GM10248 (cell line): Measurements from ENCODE around the gene MAP2K7.

ENCODE experiments used
- CTCF ChIA-PET: fragments of 300-600 bp; sonication (Branson Sonifier 250); formaldehyde crosslinking; extraction: SDS; loops from one replicate; lab custom pipeline; 2021; ENCODE audit warnings: antibody characterized with exemption; lab: Yijun Ruan, JAX
- POLR2A ChIA-PET: fragments of 350-650 bp; sonication (Branson Sonifier 250); formaldehyde crosslinking; extraction: SDS; loops from one replicate; lab custom pipeline; 2020; ENCODE audit warnings: antibody characterized with exemption; lab: Yijun Ruan, JAX
- DNase-seq: peaks from one replicate; pipeline ENCODE4 v3.0.0; 2012; ENCODE audit errors: extremely low spot score
- CTCF ChIP-seq: IDR thresholded peaks from 2 replicates; pipeline ENCODE4 v1.5.1; 2012; ENCODE audit warnings: mild to moderate bottlenecking, low read depth; ENCODE audit errors: extremely low read depth, missing control alignments, control extremely low read depth

Gene MAP2K7

GRCh38 chr19:7907122-7907521, 3.4 kb downstream of the MAP2K7 start:
- ChIA-PET POLR2A (no interaction called here), CTCF (no interaction called here)
- no peak for DNase-seq
- TF ChIP-seq CTCF = no peak

GRCh38 chr19:7907544-7907943, 3.9 kb downstream of the MAP2K7 start:
- TF ChIP-seq CTCF = no peak
- ChIA-PET CTCF (interaction anchor here (1.1 kb wide), 1 partner anchor 10 kb away, joined by 3 read pairs; no protein-coding TSS in a partner anchor), POLR2A (interaction anchor here (0.7 kb wide), 2 partner anchors 12 to 66 kb away, joined by 5 read pairs; partner anchors contain the start of gene SNAPC2)
- no peak for DNase-seq

- ChIA-PET CTCF (interaction anchor here (0.9 to 1.2 kb wide), 3 partner anchors 10 to 32 kb away, joined by 3 to 5 read pairs (median 3); no protein-coding TSS in a partner anchor), POLR2A (interaction anchor here (0.7 kb wide), 2 partner anchors 12 to 66 kb away, joined by 5 read pairs; partner anchors contain the start of gene SNAPC2)
- no peak for DNase-seq
- TF ChIP-seq CTCF = no peak
These were observed 4.5 kb downstream of the MAP2K7 start for GRCh38 chr19:7908078-7908699.

GRCh38 chr19:7908742-7909461, 5.2 kb downstream of the MAP2K7 start:
- ChIA-PET CTCF (interaction anchor here (0.9 to 1.2 kb wide), 3 partner anchors 9 to 31 kb away, joined by 3 to 5 read pairs (median 3); no protein-coding TSS in a partner anchor), POLR2A (interaction anchor here (0.7 kb wide), 1 partner anchor 256 kb away, joined by 3 read pairs; no protein-coding TSS in a partner anchor)
- TF ChIP-seq CTCF = no peak
- no peak for DNase-seq

- CTCF ChIA-PET = interaction anchor here (0.9 kb wide), 1 partner anchor 30 kb away, joined by 3 read pairs; no protein-coding TSS in a partner anchor
- POLR2A ChIA-PET = no interaction called here
- no peak for DNase-seq
- TF ChIP-seq CTCF = no peak
These were observed 5.9 kb downstream of the MAP2K7 start for GRCh38 chr19:7909471-7910067.
